ENCODE data around the gene EML4.

Gene EML4

DNA sequence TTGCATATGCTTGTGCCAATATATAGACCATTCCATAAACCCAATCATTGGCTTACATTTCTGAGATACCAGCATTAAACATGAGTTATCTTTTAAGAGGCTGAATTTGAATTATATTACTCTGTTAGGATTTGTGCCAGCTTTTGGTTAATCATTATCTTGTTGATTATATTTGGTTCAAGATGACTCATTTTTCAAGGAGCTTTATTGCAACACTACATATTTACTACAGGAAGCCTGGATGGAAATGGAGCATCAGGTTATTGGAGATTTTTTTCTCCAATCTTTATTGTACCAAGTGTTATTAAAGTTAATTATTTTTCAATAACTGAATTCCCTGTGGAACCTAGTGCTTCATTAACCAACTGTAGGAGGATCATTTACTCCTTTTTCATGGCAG, 26.4 kb downstream of the EML4 start:
- no peak for DNase-seq (ENCODE audit: low spot score)

DNA sequence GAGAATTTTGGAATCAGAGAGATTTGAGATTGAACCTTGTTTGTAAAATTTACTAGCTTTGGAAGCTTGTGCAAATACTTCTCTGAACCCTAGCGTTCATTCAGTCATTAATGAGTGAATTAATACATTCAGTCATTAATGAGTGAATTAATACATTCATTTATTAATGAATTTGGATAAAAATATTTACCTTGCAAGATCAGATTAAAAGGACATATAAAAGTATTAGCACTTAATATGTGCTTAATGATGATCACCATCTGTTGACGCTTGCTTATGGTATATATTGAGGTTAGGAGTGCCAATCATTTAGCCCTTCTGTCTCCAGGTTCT, 26.9 kb downstream of the EML4 start:
- no peak for DNase-seq (ENCODE audit: low spot score)

GRCh38 chr2:42196403-42197267, 27.5 kb downstream of the EML4 start:
- DNase-seq (ENCODE audit: low spot score) = peak; percentile 75

DNA sequence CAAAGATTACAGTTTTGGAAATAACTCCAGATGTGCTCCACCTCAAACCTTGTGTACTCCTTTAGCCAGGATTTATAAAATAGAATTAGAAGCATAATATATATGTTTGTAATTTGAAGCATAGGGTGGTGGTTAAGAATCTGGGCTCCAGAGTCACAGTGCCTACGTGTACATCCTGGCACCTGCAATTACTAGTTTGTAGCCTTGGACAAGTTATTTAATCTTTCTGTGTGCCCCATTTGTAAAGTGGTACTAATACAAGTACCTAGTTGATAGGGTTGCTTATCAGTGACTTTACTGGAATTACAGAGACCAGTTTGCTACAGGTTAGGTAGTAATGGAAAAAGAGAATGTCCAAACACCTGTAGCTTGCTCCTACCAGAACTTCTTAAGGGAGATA, 28.6 kb downstream of the EML4 start:
- DNase-seq (ENCODE audit: low spot score) = no peak

DNA sequence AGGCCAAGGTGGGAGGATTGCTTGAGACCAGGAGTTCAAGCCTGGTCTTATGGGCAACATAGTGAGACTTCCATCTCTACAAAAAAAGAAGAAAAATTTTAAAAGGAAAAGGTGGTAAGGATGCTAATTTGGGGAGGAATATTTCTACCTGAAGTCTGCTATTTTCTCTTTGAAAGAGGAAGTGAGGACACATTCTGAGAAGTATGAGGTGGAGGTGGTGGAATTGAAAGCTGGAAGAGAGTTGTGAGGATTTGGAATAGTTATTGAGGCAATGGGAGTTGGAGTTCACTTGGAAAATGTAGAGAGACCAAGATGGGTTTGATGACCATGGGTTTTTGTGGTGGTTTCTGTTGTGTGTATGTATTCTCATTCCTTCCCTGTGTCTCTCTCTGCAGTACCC, 29.3 kb downstream of the EML4 start:
- DNase-seq (ENCODE audit: low spot score) = no peak

DNA sequence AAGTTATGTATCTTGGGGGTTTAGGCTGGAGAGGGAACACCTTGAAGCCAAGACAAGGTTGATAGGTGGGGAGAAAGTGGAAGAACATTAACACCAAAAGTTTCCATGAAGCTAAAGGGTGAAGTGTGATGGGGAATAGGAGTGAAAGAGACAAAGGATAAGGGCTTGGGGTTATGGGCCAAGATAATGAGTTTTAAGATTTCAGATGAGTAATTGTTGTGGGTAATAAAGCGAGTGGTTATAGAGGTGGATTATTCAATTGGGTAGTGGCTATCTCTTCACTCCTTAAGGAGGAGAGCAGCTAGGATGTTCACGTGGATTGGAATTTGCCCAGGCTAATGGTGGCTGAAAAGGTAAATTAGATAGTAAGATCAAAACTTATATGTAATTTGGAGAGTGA, 29.8 kb downstream of the EML4 start:
- no peak for DNase-seq (ENCODE audit: low spot score)

GRCh38 chr2:42199626-42200025, 30.5 kb downstream of the EML4 start:
- DNase-seq (ENCODE audit: low spot score) = no peak

DNA sequence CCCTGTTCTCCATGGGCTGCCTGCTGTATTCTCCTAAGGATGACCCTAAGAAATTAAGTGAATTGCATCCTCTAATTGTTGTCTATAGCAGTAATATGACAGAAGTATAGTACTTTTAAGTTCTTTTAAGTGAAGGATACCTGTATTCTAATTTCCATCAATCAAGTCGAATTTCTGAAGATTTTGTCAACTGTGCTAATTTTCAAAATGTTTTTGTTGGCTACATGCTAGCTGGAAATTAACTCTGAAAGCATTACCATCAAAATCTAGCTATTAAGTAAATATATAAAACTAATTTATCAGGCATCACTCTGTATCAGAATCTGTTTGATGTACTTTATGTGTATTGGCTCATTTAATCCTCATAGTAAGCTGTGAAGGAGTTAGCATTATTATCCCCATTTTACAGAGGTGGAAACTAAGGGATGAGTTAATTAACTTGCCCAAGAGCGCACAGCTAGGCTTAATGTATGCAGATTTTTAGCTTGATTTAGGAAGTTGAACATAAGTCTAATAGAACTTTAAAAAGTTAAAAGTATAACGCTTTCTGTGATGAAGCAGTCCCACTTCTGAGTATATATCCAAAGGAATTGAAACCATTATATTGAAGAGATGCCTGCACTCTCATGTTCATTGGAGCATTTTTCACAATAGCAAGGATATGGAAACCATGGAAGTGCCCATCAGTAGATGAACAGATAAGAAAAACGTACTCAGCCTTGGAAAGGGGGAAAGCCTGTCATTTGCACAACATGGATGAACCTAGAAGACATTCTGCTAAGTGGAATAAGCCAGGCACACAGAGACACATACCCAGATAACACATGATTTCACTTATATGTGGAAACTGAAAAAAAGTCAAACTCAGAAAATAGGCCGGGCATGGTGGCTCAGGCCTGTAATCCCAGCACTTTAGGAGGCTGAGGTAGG, 32.0 kb downstream of the EML4 start:
- DNase-seq (ENCODE audit: low spot score) = no peak

GRCh38 chr2:42202634-42203008, 33.5 kb downstream of the EML4 start:
- no peak for DNase-seq (ENCODE audit: low spot score)

GRCh38 chr2:42203792-42204191, 34.6 kb downstream of the EML4 start:
- DNase-seq (ENCODE audit: low spot score) = no peak

- no peak for DNase-seq (ENCODE audit: low spot score)
Measured at GRCh38 chr2:42205337-42205736, 36.2 kb downstream of the EML4 start.

DNA sequence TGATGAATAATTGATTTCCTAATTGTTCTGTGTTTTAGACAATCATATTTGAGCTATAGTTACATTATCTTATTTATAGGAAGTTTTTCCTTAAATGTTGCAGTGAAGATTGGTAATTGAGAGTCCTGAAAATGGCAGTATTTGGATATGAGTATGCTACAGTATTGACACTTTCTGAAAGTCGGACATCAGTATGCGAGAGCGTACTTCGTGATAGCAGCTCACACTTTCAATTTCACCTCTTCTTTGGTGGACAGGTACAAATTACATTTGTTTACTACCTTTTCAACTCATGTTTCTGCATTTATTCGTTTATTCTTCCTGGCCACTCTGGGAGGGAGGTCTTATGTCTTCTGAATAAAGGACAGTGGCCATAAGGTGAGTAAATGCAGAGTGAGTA, 38.7 kb downstream of the EML4 start:
- no peak for DNase-seq (ENCODE audit: low spot score)

- DNase-seq (ENCODE audit: low spot score) = no peak
Measured at GRCh38 chr2:42210203-42210602, 41.0 kb downstream of the EML4 start.

DNA sequence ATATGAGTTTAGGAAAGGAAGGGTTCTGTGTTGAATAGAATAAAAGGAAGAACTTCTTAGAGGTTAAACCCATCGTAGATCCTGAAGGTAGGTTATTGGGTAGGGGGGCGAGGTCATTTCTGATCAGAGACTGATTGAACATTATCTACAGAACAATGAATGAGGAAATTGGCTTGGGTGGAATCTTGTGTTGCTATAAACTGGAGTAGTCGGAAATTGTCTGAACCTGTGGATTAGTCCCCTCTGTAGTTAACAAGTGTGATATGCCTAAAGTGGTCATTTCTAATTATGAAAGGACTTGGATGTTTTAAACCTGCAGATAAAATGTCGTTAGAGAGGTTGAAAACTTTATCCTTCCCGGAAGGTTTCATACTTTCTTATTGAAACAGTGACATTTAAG, 42.1 kb downstream of the EML4 start:
- no peak for DNase-seq (ENCODE audit: low spot score)

- DNase-seq (ENCODE audit: low spot score) = no peak
Measured at GRCh38 chr2:42214669-42215068, 45.5 kb downstream of the EML4 start.

- DNase-seq (ENCODE audit: low spot score) = no peak
Measured at GRCh38 chr2:42216694-42217093, 47.5 kb downstream of the EML4 start.

- DNase-seq (ENCODE audit: low spot score) = no peak
Measured at GRCh38 chr2:42217307-42217706, 48.2 kb downstream of the EML4 start.

DNA sequence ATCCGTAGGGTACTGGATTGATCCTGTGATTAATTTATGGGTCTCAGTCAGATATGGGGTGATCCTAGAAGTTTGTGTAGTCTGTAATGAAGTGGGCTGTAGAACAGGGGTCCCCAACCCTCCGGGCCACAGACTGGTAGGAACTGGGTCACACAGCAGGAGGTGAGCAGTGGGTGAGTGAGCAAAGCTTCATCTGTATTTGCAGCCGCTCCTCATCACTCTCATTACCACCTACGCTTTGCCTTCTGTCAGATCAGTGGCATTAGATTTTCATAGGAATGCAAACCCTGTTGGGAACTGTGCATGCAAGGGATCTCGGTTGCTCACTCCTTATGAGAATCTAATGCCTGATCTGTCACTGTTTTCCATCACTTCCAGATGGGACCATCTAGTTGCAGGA, 48.8 kb downstream of the EML4 start:
- DNase-seq (ENCODE audit: low spot score) = no peak

DNA sequence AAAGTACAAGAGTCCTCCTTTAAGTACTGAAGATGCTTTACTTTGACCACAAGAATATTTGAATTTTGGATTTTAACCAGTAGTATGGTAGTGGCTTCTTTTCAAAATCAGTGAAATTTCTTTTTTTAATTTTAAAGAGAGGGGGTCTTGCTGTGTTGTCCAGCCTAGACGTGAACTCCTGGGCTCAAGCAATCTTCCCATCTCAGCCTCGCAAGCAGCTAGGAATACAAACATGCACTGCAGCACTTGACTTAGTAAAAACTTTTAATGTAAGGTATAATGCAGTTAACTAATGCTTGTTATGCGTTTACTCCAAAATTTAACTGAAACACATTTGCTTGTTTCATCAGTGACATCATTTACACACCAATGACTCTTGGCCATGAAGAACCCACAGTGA, 49.6 kb downstream of the EML4 start:
- no peak for DNase-seq (ENCODE audit: low spot score)

GRCh38 chr2:42219160-42219559, 50.0 kb downstream of the EML4 start:
- no peak for DNase-seq (ENCODE audit: low spot score)

DNA sequence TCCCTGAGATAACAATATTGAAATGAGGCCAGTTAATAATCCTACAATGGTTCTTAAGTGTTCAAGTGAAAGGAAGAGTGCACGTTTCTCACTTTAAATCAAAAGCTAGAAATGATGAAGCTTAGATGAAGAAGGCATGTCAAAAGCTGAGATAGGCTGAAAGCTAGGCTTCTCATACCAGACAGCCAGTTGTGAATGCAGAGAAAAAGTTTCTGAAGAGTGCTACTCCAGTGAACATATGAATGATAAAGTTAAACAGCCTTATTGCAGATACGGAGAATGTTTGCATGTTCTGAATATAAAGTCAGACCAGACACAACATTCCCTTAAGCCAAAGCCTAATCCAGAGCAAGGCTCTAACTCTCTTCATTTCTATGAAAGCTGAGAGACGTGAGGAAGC, 51.4 kb downstream of the EML4 start:
- no peak for DNase-seq (ENCODE audit: low spot score)

GRCh38 chr2:42223067-42223854, 54.1 kb downstream of the EML4 start:
- no peak for DNase-seq (ENCODE audit: low spot score)

- no peak for DNase-seq (ENCODE audit: low spot score)
Measured at GRCh38 chr2:42223855-42224268, 54.7 kb downstream of the EML4 start.
